ENCODE data around the gene FURIN. TPM values are rescaled to one million over a fixed set of nuclear protein-coding genes. Genes with fewer than 3 reads are reported as not detected.
A peak's percentile ranks its signal among the peaks of the same experiment; 100 is the strongest.

Gene FURIN
- total RNA-seq, 1 donor from 2014 or later = 432 TPM

DNA sequence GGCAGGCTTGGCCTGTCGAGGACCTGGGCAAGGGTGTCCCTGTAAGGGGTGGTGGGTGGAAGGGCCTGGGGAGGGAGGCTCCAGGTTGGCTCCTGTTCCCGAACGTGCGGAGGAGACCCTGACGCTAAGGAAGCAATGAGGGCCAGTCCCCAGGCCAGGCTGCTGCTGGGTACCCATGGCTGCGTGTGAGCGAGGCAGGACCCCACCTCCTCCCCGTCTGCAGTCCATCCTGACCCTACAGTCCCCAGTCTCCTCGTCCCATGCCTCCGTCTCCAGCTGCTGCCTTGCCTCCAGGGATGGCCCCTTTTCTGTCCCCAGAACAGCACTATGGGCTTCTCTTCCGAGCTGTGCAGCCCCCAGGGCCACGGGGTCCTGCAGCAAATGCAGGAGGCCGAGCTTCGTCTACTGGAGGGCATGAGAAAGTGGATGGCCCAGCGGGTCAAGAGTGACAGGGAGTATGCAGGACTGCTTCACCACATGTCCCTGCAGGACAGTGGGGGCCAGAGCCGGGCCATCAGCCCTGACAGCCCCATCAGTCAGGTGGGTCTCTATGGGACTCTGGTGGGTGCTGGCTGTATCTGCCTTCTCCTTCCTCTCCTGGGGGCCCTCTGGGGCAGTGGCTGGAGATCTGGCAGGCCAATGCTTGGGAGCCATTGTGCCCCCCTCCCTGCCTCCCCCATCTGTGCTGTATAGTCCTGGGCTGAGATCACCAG lies 16.5 kb downstream of the FURIN start:
- no peaks in the 10 kb centered on the region for H3K9me3 Mint-ChIP-seq
- peak overlapping the region; percentile 55 for H3K4me3 Mint-ChIP-seq
- peak overlapping the region; percentile 81 for H3K27ac Mint-ChIP-seq
- intact Hi-C loops (cut with micrococcal nuclease) = loop anchor here (1.0 to 5.0 kb wide), 3 partner anchors 73 to 398 kb away; no protein-coding TSS in a partner anchor
- H3K27me3 Mint-ChIP-seq = no peaks in the 10 kb centered on the region
- DNase-seq = peak; percentile 69
- peaks cover 39% of the 10 kb centered on the region for H3K4me1 Mint-ChIP-seq
- H3K36me3 Mint-ChIP-seq (ENCODE audit: low read depth) = peaks cover 47% of the 10 kb centered on the region

DNA sequence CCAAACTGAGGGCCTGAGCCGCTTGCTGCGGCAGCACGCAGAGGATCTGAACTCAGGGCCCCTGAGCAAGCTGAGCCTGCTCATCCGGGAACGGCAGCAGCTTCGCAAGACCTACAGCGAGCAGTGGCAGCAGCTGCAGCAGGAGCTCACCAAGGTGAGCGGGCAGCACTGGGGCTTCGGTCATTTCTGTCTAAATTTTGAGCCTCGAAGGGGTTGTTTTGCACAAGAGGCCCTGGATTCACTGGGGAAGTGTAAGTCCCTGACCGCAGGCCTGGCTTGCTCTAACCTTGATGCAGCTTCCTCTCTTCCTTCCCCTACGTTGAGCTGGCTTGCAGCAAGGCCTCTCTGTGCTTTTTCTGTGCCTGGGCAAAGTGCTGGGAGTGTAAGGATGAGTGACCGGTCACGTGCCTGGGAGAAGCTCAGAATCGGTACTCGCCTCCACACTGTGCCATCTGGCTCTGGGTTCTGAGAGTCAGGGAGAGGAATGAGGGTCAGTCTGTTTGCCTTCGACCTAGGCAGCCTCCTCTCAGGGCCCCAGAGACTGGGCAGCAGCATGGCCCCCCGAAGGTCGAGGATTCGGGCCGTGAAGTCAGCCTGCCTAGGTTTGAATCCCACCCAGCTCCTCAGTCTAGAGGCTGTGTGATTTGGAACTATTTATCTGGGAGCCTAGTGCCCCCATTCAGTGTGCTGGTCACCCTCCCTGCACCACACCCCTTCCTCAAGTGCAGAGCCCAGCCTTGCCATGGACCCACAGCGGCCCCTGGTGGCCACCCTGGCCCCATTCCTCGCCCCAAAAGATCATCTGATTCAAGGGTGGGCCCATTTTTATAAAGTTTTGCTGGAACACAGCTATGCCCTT lies 17.3 kb downstream of the FURIN start:
- Mint-ChIP-seq H3K4me1 (peaks cover 39% of the 10 kb centered on the region), H3K27me3 (no peaks in the 10 kb centered on the region), H3K27ac (peak overlapping the region; percentile 81), H3K4me3 (peak overlapping the region; percentile 55), H3K36me3 (ENCODE audit: low read depth) (peaks cover 47% of the 10 kb centered on the region), H3K9me3 (no peaks in the 10 kb centered on the region)
- intact Hi-C loops (cut with micrococcal nuclease) = loop anchor here (1.0 to 5.0 kb wide), 5 partner anchors 73 to 398 kb away; partner anchors contain the start of gene BLM
- peak; percentile 94 for DNase-seq

DNA sequence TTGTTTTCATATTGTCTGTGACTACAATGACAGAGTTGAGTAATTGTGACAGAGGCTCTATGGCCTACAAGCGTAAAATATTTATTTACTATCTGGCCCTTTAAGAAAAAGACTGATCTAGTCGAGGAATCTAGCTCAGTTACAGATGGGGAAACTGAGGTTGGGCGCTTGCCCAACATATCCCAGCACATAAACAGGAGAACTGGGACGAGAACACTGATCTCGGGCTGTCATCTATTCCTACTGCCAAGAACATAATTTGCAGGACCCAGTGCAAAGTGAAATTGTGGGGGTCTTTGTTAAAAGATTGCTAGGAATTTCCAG lies 17.9 kb downstream of the FURIN start:
- no peak for DNase-seq
- H3K4me1 Mint-ChIP-seq = peaks cover 37% of the 10 kb centered on the region
- no peaks in the 10 kb centered on the region for H3K27me3 Mint-ChIP-seq
- intact Hi-C loops (cut with micrococcal nuclease) = loop anchor here (1.0 to 5.0 kb wide), 4 partner anchors 74 to 399 kb away; partner anchors contain the start of gene BLM
- no peaks in the 10 kb centered on the region for H3K9me3 Mint-ChIP-seq
- H3K27ac Mint-ChIP-seq = peak overlapping the region; percentile 81
- H3K4me3 Mint-ChIP-seq = peak overlapping the region; percentile 55
- H3K36me3 Mint-ChIP-seq (ENCODE audit: low read depth) = peaks cover 47% of the 10 kb centered on the region

GRCh38 chr15:90887037-90887481 lies 18.7 kb downstream of the FURIN start:
- peaks cover 49% of the 10 kb centered on the region for H3K36me3 Mint-ChIP-seq (ENCODE audit: low read depth)
- H3K27ac Mint-ChIP-seq = no peak overlapping the region
- H3K4me1 Mint-ChIP-seq = peaks cover 35% of the 10 kb centered on the region
- H3K27me3 Mint-ChIP-seq = no peaks in the 10 kb centered on the region
- intact Hi-C loops (cut with micrococcal nuclease) = loop anchor here (5.0 kb wide), 2 partner anchors 75 to 400 kb away; no protein-coding TSS in a partner anchor
- H3K4me3 Mint-ChIP-seq = no peak overlapping the region
- no peaks in the 10 kb centered on the region for H3K9me3 Mint-ChIP-seq
- no peak for DNase-seq

GRCh38 chr15:90889313-90889730 lies 20.9 kb downstream of the FURIN start:
- Mint-ChIP-seq H3K27me3 (no peaks in the 10 kb centered on the region), H3K4me3 (no peak overlapping the region), H3K27ac (no peak overlapping the region), H3K4me1 (peaks cover 25% of the 10 kb centered on the region), H3K36me3 (ENCODE audit: low read depth) (peaks cover 51% of the 10 kb centered on the region), H3K9me3 (no peaks in the 10 kb centered on the region)
- intact Hi-C loops (cut with micrococcal nuclease) = loop anchor here (5.0 kb wide), 2 partner anchors 77 to 402 kb away; no protein-coding TSS in a partner anchor
- DNase-seq = no peak

DNA sequence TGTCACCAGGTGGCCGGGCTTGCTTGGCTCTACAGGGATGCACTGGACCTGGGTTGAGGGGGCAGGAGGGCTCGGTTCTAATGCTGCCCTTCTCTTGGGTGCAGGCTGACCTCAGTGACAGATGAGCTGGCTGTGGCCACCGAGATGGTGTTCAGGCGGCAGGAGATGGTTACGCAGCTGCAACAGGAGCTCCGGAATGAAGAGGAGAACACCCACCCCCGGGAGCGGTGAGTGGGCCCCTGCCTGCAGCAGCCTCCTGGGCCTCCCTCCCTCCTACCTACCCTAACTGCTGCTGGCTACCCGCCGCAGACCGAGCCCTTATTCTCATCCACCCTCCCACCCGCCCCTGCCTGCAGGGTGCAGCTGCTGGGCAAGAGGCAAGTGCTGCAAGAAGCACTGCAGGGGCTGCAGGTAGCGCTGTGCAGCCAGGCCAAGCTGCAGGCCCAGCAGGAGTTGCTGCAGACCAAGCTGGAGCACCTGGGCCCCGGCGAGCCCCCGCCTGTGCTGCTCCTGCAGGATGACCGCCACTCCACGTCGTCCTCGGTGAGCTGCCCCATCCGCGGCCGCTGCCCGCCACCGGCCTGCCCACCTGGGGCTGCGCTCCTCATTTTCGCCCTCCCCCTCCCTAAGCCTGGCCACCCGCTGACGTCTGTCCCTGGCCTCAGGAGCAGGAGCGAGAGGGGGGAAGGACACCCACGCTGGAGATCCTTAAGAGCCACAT lies 21.5 kb downstream of the FURIN start:
- Mint-ChIP-seq H3K9me3 (no peaks in the 10 kb centered on the region), H3K36me3 (ENCODE audit: low read depth) (peaks cover 54% of the 10 kb centered on the region), H3K4me3 (no peak overlapping the region), H3K4me1 (peaks cover 23% of the 10 kb centered on the region), H3K27ac (no peak overlapping the region), H3K27me3 (no peaks in the 10 kb centered on the region)
- intact Hi-C loops (cut with micrococcal nuclease) = loop anchor here (5.0 kb wide), 2 partner anchors 78 to 403 kb away; no protein-coding TSS in a partner anchor
- DNase-seq = no peak

DNA sequence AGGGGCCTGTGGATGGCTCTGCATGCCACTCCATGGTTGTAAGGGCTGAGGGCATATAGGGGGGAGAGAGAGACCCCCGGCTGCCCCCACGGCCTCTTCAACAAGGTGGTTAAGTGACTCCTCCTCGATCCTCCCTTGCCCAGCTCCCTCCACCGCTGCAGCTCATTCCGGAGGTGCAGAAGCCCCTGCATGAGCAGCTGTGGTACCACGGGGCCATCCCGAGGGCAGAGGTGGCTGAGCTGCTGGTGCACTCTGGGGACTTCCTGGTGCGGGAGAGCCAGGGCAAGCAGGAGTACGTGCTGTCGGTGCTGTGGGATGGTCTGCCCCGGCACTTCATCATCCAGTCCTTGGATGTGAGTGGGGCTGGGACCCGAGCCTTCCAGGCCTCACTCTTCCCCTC lies 22.5 kb downstream of the FURIN start:
- no peak overlapping the region for H3K4me3 Mint-ChIP-seq
- intact Hi-C loops (cut with micrococcal nuclease) = no loop called here
- no peaks in the 10 kb centered on the region for H3K9me3 Mint-ChIP-seq
- no peaks in the 10 kb centered on the region for H3K27me3 Mint-ChIP-seq
- DNase-seq = no peak
- peaks cover 14% of the 10 kb centered on the region for H3K4me1 Mint-ChIP-seq
- peaks cover 56% of the 10 kb centered on the region for H3K36me3 Mint-ChIP-seq (ENCODE audit: low read depth)
- no peak overlapping the region for H3K27ac Mint-ChIP-seq

GRCh38 chr15:90891346-90891949 lies 23.1 kb downstream of the FURIN start:
- Mint-ChIP-seq H3K4me3 (no peak overlapping the region), H3K4me1 (peaks cover 8% of the 10 kb centered on the region), H3K27ac (no peak overlapping the region), H3K27me3 (no peaks in the 10 kb centered on the region), H3K36me3 (ENCODE audit: low read depth) (peaks cover 56% of the 10 kb centered on the region), H3K9me3 (no peaks in the 10 kb centered on the region)
- intact Hi-C loops (cut with micrococcal nuclease) = no loop called here
- no peak for DNase-seq

- H3K9me3 Mint-ChIP-seq = no peaks in the 10 kb centered on the region
- no peak overlapping the region for H3K4me3 Mint-ChIP-seq
- DNase-seq = no peak
- H3K36me3 Mint-ChIP-seq (ENCODE audit: low read depth) = peaks cover 60% of the 10 kb centered on the region
- no peaks in the 10 kb centered on the region for H3K27me3 Mint-ChIP-seq
- peak overlapping the region; percentile 37 for H3K27ac Mint-ChIP-seq
- H3K4me1 Mint-ChIP-seq = peaks cover 8% of the 10 kb centered on the region
- intact Hi-C loops (cut with micrococcal nuclease) = no loop called here
These were observed 23.6 kb downstream of the FURIN start for GRCh38 chr15:90892023-90892422.

DNA sequence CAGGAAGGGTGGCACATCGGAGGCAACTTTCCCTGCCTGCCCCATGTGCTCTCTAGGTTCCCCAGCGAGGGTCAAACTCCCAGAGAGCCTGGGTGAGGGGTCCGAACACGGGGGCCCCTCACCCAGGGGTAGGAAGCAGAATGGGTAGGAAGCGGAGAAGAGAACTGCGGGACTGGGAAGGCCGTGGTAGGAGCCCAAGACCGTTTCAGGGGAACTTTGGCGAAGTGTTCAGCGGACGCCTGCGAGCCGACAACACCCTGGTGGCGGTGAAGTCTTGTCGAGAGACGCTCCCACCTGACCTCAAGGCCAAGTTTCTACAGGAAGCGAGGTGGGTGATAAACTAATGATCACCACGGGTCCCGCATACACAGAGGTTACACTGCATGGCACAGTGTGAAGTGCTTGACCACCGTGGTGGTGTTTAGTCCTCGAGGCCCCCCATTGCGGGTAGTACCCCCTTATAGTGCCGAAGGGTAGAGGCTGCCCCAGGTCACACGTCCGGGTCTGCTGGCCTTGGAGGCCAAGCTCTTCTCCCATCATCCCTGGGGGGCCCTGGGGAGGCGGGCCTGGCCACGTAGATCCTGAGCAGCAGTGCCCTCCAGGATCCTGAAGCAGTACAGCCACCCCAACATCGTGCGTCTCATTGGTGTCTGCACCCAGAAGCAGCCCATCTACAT lies 24.2 kb downstream of the FURIN start:
- Mint-ChIP-seq H3K4me3 (no peak overlapping the region), H3K9me3 (no peaks in the 10 kb centered on the region), H3K36me3 (ENCODE audit: low read depth) (peaks cover 58% of the 10 kb centered on the region), H3K27ac (no peak overlapping the region), H3K27me3 (no peaks in the 10 kb centered on the region), H3K4me1 (peaks cover 5% of the 10 kb centered on the region)
- DNase-seq = no peak
- intact Hi-C loops (cut with micrococcal nuclease) = no loop called here

DNA sequence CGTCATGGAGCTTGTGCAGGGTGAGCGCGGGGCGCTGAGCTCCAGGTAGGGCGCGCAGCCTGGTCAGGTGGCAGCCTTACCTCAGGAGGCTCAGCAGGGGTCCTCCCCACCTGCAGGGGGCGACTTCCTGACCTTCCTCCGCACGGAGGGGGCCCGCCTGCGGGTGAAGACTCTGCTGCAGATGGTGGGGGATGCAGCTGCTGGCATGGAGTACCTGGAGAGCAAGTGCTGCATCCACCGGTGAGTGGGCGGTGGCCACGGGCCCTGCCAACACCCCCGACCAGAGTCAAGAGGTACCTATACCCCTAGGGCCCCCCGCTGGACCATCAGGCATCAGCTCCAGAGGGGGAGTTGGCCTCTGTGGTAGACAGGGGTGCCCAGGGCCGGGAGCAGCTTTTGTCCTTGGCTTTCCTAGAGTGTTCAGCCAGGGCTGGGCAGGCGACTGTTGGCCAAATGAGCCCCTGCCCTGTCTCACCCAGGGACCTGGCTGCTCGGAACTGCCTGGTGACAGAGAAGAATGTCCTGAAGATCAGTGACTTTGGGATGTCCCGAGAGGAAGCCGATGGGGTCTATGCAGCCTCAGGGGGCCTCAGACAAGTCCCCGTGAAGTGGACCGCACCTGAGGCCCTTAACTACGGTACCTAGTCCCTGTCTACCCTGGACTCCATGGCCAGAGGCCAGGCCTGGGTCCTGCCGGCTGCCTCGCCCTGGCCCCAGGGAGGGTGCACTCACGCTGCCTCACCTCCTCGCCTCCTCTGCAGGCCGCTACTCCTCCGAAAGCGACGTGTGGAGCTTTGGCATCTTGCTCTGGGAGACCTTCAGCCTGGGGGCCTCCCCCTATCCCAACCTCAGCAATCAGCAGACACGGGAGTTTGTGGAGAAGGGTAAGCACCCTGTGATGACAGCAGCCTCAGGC lies 25.0 kb downstream of the FURIN start:
- peaks cover under 1% of the 10 kb centered on the region for H3K4me1 Mint-ChIP-seq
- no peaks in the 10 kb centered on the region for H3K9me3 Mint-ChIP-seq
- H3K4me3 Mint-ChIP-seq = no peak overlapping the region
- intact Hi-C loops (cut with micrococcal nuclease) = no loop called here
- no peaks in the 10 kb centered on the region for H3K27me3 Mint-ChIP-seq
- peaks cover 55% of the 10 kb centered on the region for H3K36me3 Mint-ChIP-seq (ENCODE audit: low read depth)
- no peak overlapping the region for H3K27ac Mint-ChIP-seq
- DNase-seq = no peak

DNA sequence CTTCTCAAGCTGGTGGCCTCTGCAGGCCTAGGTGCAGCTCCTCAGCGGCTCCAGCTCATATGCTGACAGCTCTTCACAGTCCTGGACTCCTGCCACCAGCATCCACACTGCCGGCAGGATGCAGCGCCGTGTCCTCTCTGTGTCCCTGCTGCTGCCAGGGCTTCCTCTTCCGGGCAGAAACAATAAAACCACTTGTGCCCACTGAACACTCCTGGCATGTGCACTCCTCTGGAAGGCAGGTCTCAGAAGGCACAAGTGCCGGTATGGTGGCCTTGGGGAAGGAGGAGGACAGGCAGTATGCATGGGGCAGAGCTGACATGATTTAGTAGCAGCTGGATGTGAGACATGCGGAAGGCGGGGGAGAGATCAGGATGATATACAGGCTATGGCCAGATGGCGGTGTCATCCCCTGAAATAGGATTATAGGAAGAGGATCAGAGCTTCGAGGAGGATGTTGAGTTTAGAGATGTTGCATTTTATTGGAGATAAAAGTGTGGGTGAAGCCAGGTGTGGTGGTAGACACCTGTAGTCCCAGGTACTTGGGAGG lies 27.3 kb downstream of the FURIN start:
- intact Hi-C loops (cut with micrococcal nuclease) = no loop called here
- no peak overlapping the region for H3K4me3 Mint-ChIP-seq
- no peaks in the 10 kb centered on the region for H3K4me1 Mint-ChIP-seq
- H3K36me3 Mint-ChIP-seq (ENCODE audit: low read depth) = peaks cover 46% of the 10 kb centered on the region
- no peaks in the 10 kb centered on the region for H3K9me3 Mint-ChIP-seq
- H3K27me3 Mint-ChIP-seq = no peaks in the 10 kb centered on the region
- peak overlapping the region; percentile 5 for H3K27ac Mint-ChIP-seq
- no peak for DNase-seq
